GM12878 (cell line): ENCODE measurements around the gene LMX1B. TPM values are rescaled to one million over a fixed set of nuclear protein-coding genes. Genes with fewer than 3 reads are reported as not detected.

Source experiments
- ATAC-seq: fragments of 200-7000 bp; cut with Tn5 transposase; 3 replicates; pipeline ENCODE4 v1.9.1; 2020; ENCODE audit warnings: mild to moderate bottlenecking, moderate library complexity
- BruUV-seq: library from RNA; stranded (reverse); fragments of 400-500 nt; replicated peaks from 2 replicates; lab custom pipeline; 2021; lab: Mats Ljungman, UMichigan
- CTCF ChIA-PET: fragments of 300-600 bp; sonication (Branson Sonifier 250); formaldehyde crosslinking; extraction: SDS; loops from one replicate; lab custom pipeline; 2021; ENCODE audit warnings: inconsistent platforms; lab: Yijun Ruan, JAX
- POLR2A ChIA-PET: fragments of 350-600 bp; formaldehyde crosslinking; extraction: SDS; loops from one replicate; lab custom pipeline; 2021; ENCODE audit warnings: inconsistent platforms; lab: Charles Lee
- RAD21 ChIA-PET: fragments of 300-600 bp; sonication (Branson Sonifier 250); formaldehyde crosslinking; loops from one replicate; lab custom pipeline; 2023; ENCODE audit warnings: antibody characterized with exemption; ENCODE audit not compliant: unreplicated experiment; lab: Charles Lee
- SMC1A ChIA-PET: fragments of 300-600 bp; sonication (Branson Sonifier 250); formaldehyde crosslinking; loops from one replicate; lab custom pipeline; 2023; ENCODE audit not compliant: unreplicated experiment, uncharacterized antibody; lab: Charles Lee
- DNase-seq: peaks from one replicate; pipeline ENCODE4 v3.0.0-alpha.2; 2011; ENCODE audit warnings: low read depth, low spot score
- FAIRE-seq: peaks from 3 replicates; lab custom pipeline; 2011; peaks lifted over from hg19 to GRCh38; lab: Jason Lieb, UNC
- H2AFZ ChIP-seq: 2 replicates; pipeline ENCODE4 v1.6.0; 2011; ENCODE audit warnings: low read depth, low read length, control low read depth; ENCODE audit not compliant: control insufficient read depth
- H3K27ac ChIP-seq: 2 replicates; pipeline ENCODE4 v1.5.1; 2011; ENCODE audit warnings: control low read depth; ENCODE audit not compliant: control insufficient read depth, insufficient read depth
- H3K27me3 ChIP-seq, 2 experiments: replicated peaks in 1 of 2; 2 replicates each; pipeline versions ENCODE4 v1.6.0 to v1.6.1; 2011; ENCODE audit warnings: low read length in 1 of 2; ENCODE audit not compliant: control insufficient read depth in 2 of 2, insufficient read depth in 2 of 2
- H3K36me3 ChIP-seq, 2 experiments: 2 replicates each; pipeline ENCODE4 v1.5.1; 2011; ENCODE audit warnings: low read length in 1 of 2; ENCODE audit not compliant: control insufficient read depth in 2 of 2, insufficient read depth in 2 of 2
- H3K4me1 ChIP-seq: 2 replicates; pipeline ENCODE4 v1.6.1; 2011; ENCODE audit warnings: mild to moderate bottlenecking, low read length, moderate library complexity, mixed read lengths; ENCODE audit not compliant: control insufficient read depth, insufficient read depth
- H3K4me2 ChIP-seq: 2 replicates; pipeline ENCODE4 v1.6.0; 2011; ENCODE audit warnings: control low read depth; ENCODE audit not compliant: control insufficient read depth, insufficient read depth
- H3K4me3 ChIP-seq: fragments of 200-600 bp; sonication (generic); 2 replicates; pipeline ENCODE4 v1.5.1; 2016
- H3K79me2 ChIP-seq: 2 replicates; pipeline ENCODE4 v1.6.0; 2011; ENCODE audit warnings: low read length; ENCODE audit not compliant: control insufficient read depth, insufficient read depth
- H3K9ac ChIP-seq: 2 replicates; pipeline ENCODE4 v1.8.0; 2011; ENCODE audit warnings: low read length, control low read depth, mixed read lengths; ENCODE audit not compliant: control insufficient read depth, insufficient read depth
- H3K9me3 ChIP-seq: replicated peaks from 3 replicates; pipeline ENCODE4 v1.5.1; 2011; ENCODE audit warnings: mild to moderate bottlenecking, low read length; ENCODE audit not compliant: control insufficient read depth, insufficient read depth
- H4K20me1 ChIP-seq: 2 replicates; pipeline ENCODE4 v1.6.0; 2011; ENCODE audit not compliant: control insufficient read depth, insufficient read depth
- HSF1 ChIP-seq: fragments of 150-350 bp; IDR thresholded peaks from 2 replicates; pipeline ENCODE4 v1.6.1; 2014; ENCODE audit warnings: mild to moderate bottlenecking, low read depth, low read length
- NKRF ChIP-seq: fragments of 450-650 bp; conservative IDR thresholded peaks from 2 replicates; pipeline ENCODE4 v1.6.1; 2017; ENCODE audit warnings: mild to moderate bottlenecking, moderate library complexity
- WGBS: methylation state at CpG from one replicate; pipeline ENCODE4 v1.1.6; 2016; ENCODE audit warnings: low lambda C conversion rate; ENCODE audit not compliant: insufficient replicate concordance, insufficient coverage; ENCODE audit errors: missing lambda C conversion rate; 5-methylcytosine and 5-hydroxymethylcytosine counted together
- in situ Hi-C: fragments of 300-500 bp; cut with MboI; formaldehyde crosslinking; loops from 9 replicates; pipeline ENCODE4 v1.14.3; 2018; ENCODE audit warnings: mixed read lengths
- intact Hi-C: fragments of 100-400 bp; cut with micrococcal nuclease; formaldehyde crosslinking; loops from one replicate; pipeline ENCODE4 v1.14.2; 2022; ENCODE audit not compliant: unreplicated experiment
- polyA plus RNA-seq, 11 experiments: library from polyadenylated mRNA; depleted of rRNA in 4 of 11; unstranded in 6 of 11; stranded (reverse) in 5 of 11; fragments of >200 nt; fragmentation: Nextera tagmentation in 4 of 11; fragmentation: Illumina TruSeq in 1 of 11; extraction: Ambion mirVana in 4 of 11; extraction: Trizol in 1 of 11; gene quantifications; 1 replicate in 1 of 11; 2 replicates in 10 of 11; pipeline versions ENCODE4 v1.2.1 to v1.2.3, GENCODE V29; 2011 to 2016; ENCODE audit warnings: inconsistent platforms in 2 of 11, missing spikeins in 2 of 11, low read depth in 1 of 11
- total RNA-seq, 4 experiments: library from RNA; depleted of rRNA in 3 of 4; stranded (reverse); fragments of >200 nt in 3 of 4; fragmentation: Illumina TruSeq in 1 of 4; extraction: Trizol in 1 of 4; gene quantifications; 2 replicates each; pipeline versions ENCODE4 v1.2.1 to v1.2.3, GENCODE V29; 2013 to 2021

Gene LMX1B
- total and polyA plus RNA-seq, 10 of the 15 experiments (the other 5 are each of a cell fraction or from before 2014, with no cell fraction given), result not detected

- H3K27me3 ChIP-seq, result peaks cover 9 to 20% of the 10 kb centered on the region in 2 experiments
- ChIA-PET POLR2A (no interaction called here), SMC1A (no interaction called here)
Observed at GRCh38 chr9:126638571-126639132, 24.9 kb downstream of the LMX1B start.

More at GRCh38 chr9:126638571-126639132, 24.9 kb downstream of the LMX1B start:
- no peak overlapping the region for H3K4me2 ChIP-seq
- CTCF ChIA-PET, result no interaction called here
- H3K4me1 ChIP-seq, result no peaks in the 10 kb centered on the region
- no peak overlapping the region for H3K27ac ChIP-seq
- no peaks in the 10 kb centered on the region for H3K79me2 ChIP-seq
- no peak overlapping the region for H2AFZ ChIP-seq
- no peaks in the 10 kb centered on the region for H3K9me3 ChIP-seq
- no peak overlapping the region for H3K9ac ChIP-seq
- H3K4me3 ChIP-seq, result no peak overlapping the region
- H3K36me3 ChIP-seq, result no peaks in the 10 kb centered on the region
- RAD21 ChIA-PET, result no interaction called here
- DNase-seq (no peak), FAIRE-seq (no peak), ATAC-seq (no peak)
- no TSS peak for BruUV-seq
- WGBS, result 31% methylated on average over 28 of the region's 30 CpGs
- intact Hi-C loops (no loop called here), in situ Hi-C loops (no loop called here)
- TF ChIP-seq HSF1 (no peak), NKRF (no peak)
- no peaks in the 10 kb centered on the region; the same call in 1 of the 2 replicates for H4K20me1 ChIP-seq
